GM19025 (cell line): ENCODE data around the gene POLR2L.
A peak's percentile ranks its signal among the peaks of the same experiment; 100 is the strongest.

Source experiments
- ATAC-seq: cut with Tn5 transposase; IDR thresholded peaks from one replicate; pipeline ENCODE4 v1.9.1; 2021; ENCODE audit warnings: mild to moderate bottlenecking, low read depth, moderate library complexity; ENCODE audit not compliant: unreplicated experiment

Gene POLR2L

GRCh38 chr11:815675-816432, 26.5 kb downstream of the POLR2L start:
- no peak for ATAC-seq

- ATAC-seq: no peak
Observed at GRCh38 chr11:813456-814096, 28.8 kb downstream of the POLR2L start.

- no peak for ATAC-seq
Observed at GRCh38 chr11:813072-813455, 29.3 kb downstream of the POLR2L start.

GRCh38 chr11:812390-812789, 29.9 kb downstream of the POLR2L start:
- no peak for ATAC-seq

- ATAC-seq: no peak
Observed at GRCh38 chr11:811446-812245, 30.7 kb downstream of the POLR2L start.

GRCh38 chr11:810040-810567, 32.2 kb downstream of the POLR2L start:
- peak; percentile 6 for ATAC-seq

- peak; percentile 66 for ATAC-seq
Observed at GRCh38 chr11:809287-810039, 32.9 kb downstream of the POLR2L start, which contains the start of gene RPLP2. Gene RPLP2 (plus strand): TSS chr11:809967. CDS start chr11:810235, 268 bp downstream.

GRCh38 chr11:808427-809286, 33.7 kb downstream of the POLR2L start:
- no peak for ATAC-seq

- ATAC-seq: no peak
Observed at GRCh38 chr11:804599-804964, 37.7 kb downstream of the POLR2L start.

- no peak for ATAC-seq
Observed at GRCh38 chr11:803770-804598, 38.3 kb downstream of the POLR2L start.

- no peak for ATAC-seq
Observed at GRCh38 chr11:803467-803742, 38.9 kb downstream of the POLR2L start.

GRCh38 chr11:802693-803466, 39.4 kb downstream of the POLR2L start:
- ATAC-seq: no peak

GRCh38 chr11:802018-802617, 40.2 kb downstream of the POLR2L start:
- no peak for ATAC-seq

GRCh38 chr11:801097-801780, 41.1 kb downstream of the POLR2L start:
- no peak for ATAC-seq

- no peak for ATAC-seq
Observed at GRCh38 chr11:800473-800872, 41.9 kb downstream of the POLR2L start.

GRCh38 chr11:799641-800316, 42.5 kb downstream of the POLR2L start:
- no peak for ATAC-seq
